Measurements from ENCODE around the gene EFNA3.

Gene EFNA3

DNA sequence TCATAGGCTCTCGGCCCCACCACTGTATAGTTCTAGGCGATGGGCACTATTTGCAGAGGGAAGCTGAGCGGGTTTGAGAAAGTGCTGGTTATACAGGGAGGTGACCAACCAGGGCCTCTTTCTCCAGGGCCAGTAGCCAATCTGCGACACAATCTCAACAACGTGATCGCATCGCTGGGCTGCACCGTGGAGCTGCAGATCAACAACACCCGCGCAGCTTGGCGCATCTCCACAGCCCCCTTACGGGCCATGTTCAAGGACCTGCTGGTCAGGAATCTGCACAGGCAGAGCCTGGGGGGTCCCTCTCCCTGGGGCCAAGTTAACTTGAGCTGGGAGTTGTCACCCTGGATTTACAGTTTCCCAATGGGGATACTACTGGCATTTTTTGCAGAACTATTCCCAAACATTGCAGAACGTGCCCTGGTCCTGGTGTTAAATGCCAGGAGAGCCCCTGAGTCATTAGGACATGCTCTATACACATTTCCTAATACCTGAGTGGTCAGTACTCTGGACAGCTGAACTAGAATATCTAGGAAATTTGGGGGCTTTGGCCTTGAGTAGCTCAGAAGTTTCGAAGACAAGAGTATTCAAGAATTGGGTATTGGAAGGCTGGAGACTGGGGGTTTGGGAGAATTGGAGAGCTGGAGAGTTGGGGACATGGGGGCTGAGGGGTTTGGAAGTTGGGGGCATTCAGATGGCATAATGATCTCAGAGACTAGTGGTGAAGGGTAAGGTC, 38.1 kb upstream of the EFNA3 start:
- no peak overlapping the region for H3K4me3 ChIP-seq (ENCODE audit: low read depth, low read length)
- TF ChIP-seq, protein P1, sequence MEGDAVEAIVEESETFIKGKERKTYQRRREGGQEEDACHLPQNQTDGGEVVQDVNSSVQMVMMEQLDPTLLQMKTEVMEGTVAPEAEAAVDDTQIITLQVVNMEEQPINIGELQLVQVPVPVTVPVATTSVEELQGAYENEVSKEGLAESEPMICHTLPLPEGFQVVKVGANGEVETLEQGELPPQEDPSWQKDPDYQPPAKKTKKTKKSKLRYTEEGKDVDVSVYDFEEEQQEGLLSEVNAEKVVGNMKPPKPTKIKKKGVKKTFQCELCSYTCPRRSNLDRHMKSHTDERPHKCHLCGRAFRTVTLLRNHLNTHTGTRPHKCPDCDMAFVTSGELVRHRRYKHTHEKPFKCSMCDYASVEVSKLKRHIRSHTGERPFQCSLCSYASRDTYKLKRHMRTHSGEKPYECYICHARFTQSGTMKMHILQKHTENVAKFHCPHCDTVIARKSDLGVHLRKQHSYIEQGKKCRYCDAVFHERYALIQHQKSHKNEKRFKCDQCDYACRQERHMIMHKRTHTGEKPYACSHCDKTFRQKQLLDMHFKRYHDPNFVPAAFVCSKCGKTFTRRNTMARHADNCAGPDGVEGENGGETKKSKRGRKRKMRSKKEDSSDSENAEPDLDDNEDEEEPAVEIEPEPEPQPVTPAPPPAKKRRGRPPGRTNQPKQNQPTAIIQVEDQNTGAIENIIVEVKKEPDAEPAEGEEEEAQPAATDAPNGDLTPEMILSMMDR (IDR thresholded peaks at IDR 0.05; ENCODE audit: low read depth, low read length, missing control alignments): no peak
- DNase-seq (ENCODE audit: low read depth): no peak
- in situ Hi-C loops (cut with HindIII; ENCODE audit: low sequenced_read_pairs): no loop called here

DNA sequence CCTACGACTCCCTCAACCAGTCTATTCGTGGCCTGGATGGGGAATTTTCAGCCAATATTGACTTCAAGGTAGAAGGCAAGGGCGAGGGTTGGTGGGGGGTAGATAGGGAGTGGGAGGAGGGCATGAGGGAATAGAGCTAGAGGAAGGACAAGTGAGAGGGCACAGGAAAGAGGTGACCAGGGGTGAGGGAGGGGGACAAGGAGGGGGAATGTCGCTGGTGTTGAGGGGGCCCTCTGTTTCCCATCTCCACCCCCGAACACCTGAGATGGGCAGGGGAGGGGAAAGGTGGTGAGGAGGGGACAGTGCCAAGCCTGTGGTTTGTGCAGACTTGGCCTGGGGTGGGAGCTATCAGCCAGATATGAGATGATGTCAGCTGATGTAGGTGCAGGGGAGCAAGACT, 35.8 kb upstream of the EFNA3 start:
- in situ Hi-C loops (cut with HindIII; ENCODE audit: low sequenced_read_pairs): no loop called here
- TF ChIP-seq, protein P1 (IDR thresholded peaks at IDR 0.05; ENCODE audit: low read depth, low read length, missing control alignments): no peak
- no peak overlapping the region for H3K4me3 ChIP-seq (ENCODE audit: low read depth, low read length)
- DNase-seq (ENCODE audit: low read depth): no peak

DNA sequence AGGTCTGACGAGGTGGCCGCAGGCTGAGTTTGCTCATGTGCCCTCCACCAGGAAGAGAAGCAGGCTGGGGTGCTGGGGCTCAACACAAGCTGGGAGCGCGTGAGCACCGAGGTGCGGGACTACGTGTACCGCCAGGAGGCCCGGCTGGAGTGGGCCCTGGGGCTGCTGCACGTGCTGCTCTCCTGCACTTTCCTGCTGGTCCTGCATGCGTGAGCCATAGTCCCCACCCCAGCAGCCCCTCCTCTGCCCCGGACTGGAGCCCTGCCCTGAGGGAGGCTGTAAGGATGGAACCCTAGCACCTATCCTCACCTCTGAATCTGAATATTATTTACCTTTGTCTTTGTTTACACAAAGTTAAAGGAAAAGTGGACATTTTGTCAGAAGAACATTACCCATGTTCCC, 35.3 kb upstream of the EFNA3 start:
- TF ChIP-seq, protein P1 (IDR thresholded peaks at IDR 0.05; ENCODE audit: low read depth, low read length, missing control alignments): no peak
- DNase-seq (ENCODE audit: low read depth): no peak
- in situ Hi-C loops (cut with HindIII; ENCODE audit: low sequenced_read_pairs): no loop called here
- H3K4me3 ChIP-seq (ENCODE audit: low read depth, low read length): no peak overlapping the region

DNA sequence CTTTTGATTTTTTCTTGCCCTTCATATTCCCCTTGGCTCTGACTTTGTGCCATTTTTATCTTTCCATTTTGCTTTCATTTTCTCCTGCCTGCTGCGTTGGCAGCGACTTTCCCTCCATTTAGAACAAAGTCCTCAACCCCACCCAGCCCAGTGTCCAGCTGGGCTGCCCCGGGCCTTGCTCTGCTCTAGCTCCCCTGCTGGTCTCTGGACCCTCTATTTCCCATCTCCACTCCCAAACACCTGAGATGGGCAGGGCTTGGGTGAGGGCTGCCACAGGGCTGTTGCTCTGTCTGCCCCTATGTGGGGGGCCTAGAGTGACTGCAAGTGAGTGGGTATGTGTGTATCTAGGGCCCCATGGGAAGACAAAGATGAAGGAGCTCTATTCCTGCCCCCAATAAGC, 34.8 kb upstream of the EFNA3 start:
- in situ Hi-C loops (cut with HindIII; ENCODE audit: low sequenced_read_pairs): no loop called here
- no peak overlapping the region for H3K4me3 ChIP-seq (ENCODE audit: low read depth, low read length)
- TF ChIP-seq, protein P1 (IDR thresholded peaks at IDR 0.05; ENCODE audit: low read depth, low read length, missing control alignments): no peak
- DNase-seq (ENCODE audit: low read depth): no peak

DNA sequence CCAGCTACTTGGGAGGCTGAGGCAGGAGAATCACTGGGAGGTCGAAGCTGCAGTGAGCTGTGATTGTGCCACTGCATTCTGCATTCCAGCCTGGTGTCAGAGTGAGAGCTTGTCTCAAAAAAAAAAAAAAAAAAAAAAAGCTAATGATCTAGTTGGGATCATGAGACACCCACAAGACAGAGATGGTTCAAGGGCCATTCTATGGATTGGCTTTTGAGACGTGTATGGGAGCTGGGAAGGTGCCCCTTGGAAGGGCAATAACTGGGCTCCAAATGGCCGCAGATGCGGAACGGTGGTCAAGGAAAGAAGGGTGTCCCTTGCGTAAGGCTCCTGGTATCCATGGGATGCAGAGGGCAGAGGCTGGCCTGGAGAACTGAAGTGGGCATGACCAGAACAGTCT, 34.3 kb upstream of the EFNA3 start:
- no peak overlapping the region for H3K4me3 ChIP-seq (ENCODE audit: low read depth, low read length)
- no peak for DNase-seq (ENCODE audit: low read depth)
- in situ Hi-C loops (cut with HindIII; ENCODE audit: low sequenced_read_pairs): no loop called here
- TF ChIP-seq, protein P1 (IDR thresholded peaks at IDR 0.05; ENCODE audit: low read depth, low read length, missing control alignments): no peak

DNA sequence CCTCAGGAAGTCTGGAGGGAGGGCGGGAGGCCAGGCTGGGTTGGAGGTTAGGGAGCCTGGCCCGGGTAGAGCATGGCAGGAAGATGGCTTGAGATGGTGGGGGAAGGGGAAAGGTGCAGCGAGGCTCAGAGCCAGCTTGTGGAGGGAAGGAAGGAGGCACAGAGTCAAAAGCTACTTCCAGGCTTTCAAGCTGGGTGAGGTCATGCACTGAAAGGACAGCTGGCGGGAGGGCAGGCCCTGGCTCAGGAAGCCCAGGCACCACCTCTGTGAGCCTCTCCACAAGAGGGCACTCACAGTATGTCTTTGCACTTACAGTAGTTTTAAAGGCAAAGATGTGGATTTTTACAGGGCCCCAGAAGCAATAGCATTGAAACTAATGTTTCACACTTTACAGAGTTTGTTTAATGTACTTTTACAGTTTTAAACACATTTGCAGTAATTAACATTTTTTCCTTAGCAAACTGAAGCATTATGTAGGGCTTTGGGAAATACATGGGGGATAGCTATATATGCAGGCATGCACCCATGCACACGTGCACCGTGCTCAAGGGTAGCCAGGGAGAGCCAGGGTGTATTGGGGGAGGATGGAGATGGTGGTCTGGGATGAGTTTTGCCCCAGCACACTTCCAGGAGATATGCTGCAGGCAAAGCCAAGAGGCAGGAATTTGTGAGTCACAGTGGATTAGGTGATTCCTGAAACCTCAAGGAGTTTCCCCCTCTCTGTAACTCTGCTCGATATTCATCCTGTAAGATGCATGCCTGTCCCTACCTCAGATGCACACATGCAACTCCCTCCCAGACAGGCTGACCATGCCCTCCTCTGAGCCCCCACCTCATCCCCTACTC, 33.6 kb upstream of the EFNA3 start:
- DNase-seq (ENCODE audit: low read depth): peak; percentile 42
- TF ChIP-seq, protein P1 (IDR thresholded peaks at IDR 0.05; ENCODE audit: low read depth, low read length, missing control alignments): peak; percentile 69
- in situ Hi-C loops (cut with HindIII; ENCODE audit: low sequenced_read_pairs): no loop called here
- H3K4me3 ChIP-seq (ENCODE audit: low read depth, low read length): no peak overlapping the region
